ENCODE measurements around the gene NUP35. TPM values are rescaled to one million over a fixed set of nuclear protein-coding genes. Genes with fewer than 3 reads are reported as not detected.
"Not testable (repeated sequence)": the region's sequence is repeated elsewhere in the genome, so short reads cannot be mapped to it uniquely, and the experiment has no call there.

The NUP35 gene
- total RNA-seq, 4 donors from 2014 or later, result 3.6 to 9.7 (median 5.6) TPM

- peaks cover 0 to 13% of the 10 kb centered on the region in 2 donors for H3K4me1 ChIP-seq
- no peak overlapping the region for H3K4me3 ChIP-seq
- H3K9me3 ChIP-seq, result no peaks in the 10 kb centered on the region
- ATAC-seq (no peak), DNase-seq (no peak)
- H3K27me3 ChIP-seq, result no peaks in the 10 kb centered on the region
- H3K27ac ChIP-seq, result no peak overlapping the region
- intact Hi-C loops (cut with DNase I; ENCODE audit: low total_unique reads), result no loop called here
- in situ Hi-C loops (cut with MboI; ENCODE audit: low sequenced_read_pairs in 4 of 4), result no loop called here
- TF ChIP-seq POLR2A (IDR thresholded peaks at IDR 0.05) (no peak), CTCF (IDR thresholded peaks at IDR 0.05 in 4 of 5, conservative IDR thresholded peaks at IDR 0.05 in 1 of 5) (no peak)
- peaks cover 0 to 5% of the 10 kb centered on the region in 2 donors for H3K36me3 ChIP-seq
Measured at GRCh38 chr2:183148955-183149354, 24.7 kb downstream of the NUP35 start.

- DNase-seq, result no peak
- Histone ChIP-seq H3K27me3 (no peaks in the 10 kb centered on the region), H3K36me3 (peaks cover 0 to 5% of the 10 kb centered on the region in 2 donors), H3K4me1 (peaks cover 0 to 13% of the 10 kb centered on the region in 2 donors), H3K9me3 (no peaks in the 10 kb centered on the region), H3K27ac (no peak overlapping the region), H3K4me3 (no peak overlapping the region)
- intact Hi-C loops (cut with DNase I; ENCODE audit: low total_unique reads), result no loop called here
- ATAC-seq, result no peak
- TF ChIP-seq POLR2A (IDR thresholded peaks at IDR 0.05), result no peak
- TF ChIP-seq CTCF (IDR thresholded peaks at IDR 0.05 in 4 of 5, conservative IDR thresholded peaks at IDR 0.05 in 1 of 5), result no peak
- in situ Hi-C loops (cut with MboI; ENCODE audit: low sequenced_read_pairs in 4 of 4), result no loop called here
Measured at GRCh38 chr2:183149489-183149888, 25.2 kb downstream of the NUP35 start.

- ATAC-seq; H3K36me3 ChIP-seq; in situ Hi-C loops (cut with MboI; ENCODE audit: low sequenced_read_pairs in 4 of 4); DNase-seq; H3K27me3 ChIP-seq; H3K27ac ChIP-seq; intact Hi-C loops (cut with DNase I; ENCODE audit: low total_unique reads); H3K9me3 ChIP-seq; H3K4me3 ChIP-seq: not testable (repeated sequence)
- peaks cover 0 to 13% of the 10 kb centered on the region in 2 donors for H3K4me1 ChIP-seq
Measured at GRCh38 chr2:183152280-183152679, 28.0 kb downstream of the NUP35 start.

GRCh38 chr2:183153967-183154366 lies 29.7 kb downstream of the NUP35 start:
- TF ChIP-seq POLR2A (IDR thresholded peaks at IDR 0.05), result no peak
- TF ChIP-seq CTCF (IDR thresholded peaks at IDR 0.05 in 4 of 5, conservative IDR thresholded peaks at IDR 0.05 in 1 of 5), result no peak
- Histone ChIP-seq H3K36me3 (peaks cover 0 to 8% of the 10 kb centered on the region in 2 donors), H3K4me1 (peaks cover 0 to 10% of the 10 kb centered on the region in 2 donors), H3K27ac (no peak overlapping the region), H3K27me3 (no peaks in the 10 kb centered on the region), H3K9me3 (no peaks in the 10 kb centered on the region), H3K4me3 (no peak overlapping the region)
- no peak for ATAC-seq
- no peak for DNase-seq
- in situ Hi-C loops (cut with MboI; ENCODE audit: low sequenced_read_pairs in 4 of 4), result no loop called here
- intact Hi-C loops (cut with DNase I; ENCODE audit: low total_unique reads), result no loop called here

- intact Hi-C loops (cut with DNase I; ENCODE audit: low total_unique reads); in situ Hi-C loops (cut with MboI; ENCODE audit: low sequenced_read_pairs in 4 of 4); H3K27ac ChIP-seq; ATAC-seq; H3K27me3 ChIP-seq; H3K9me3 ChIP-seq; DNase-seq; H3K4me1 ChIP-seq; H3K4me3 ChIP-seq: not testable (repeated sequence)
- peaks cover 0 to 16% of the 10 kb centered on the region in 2 donors for H3K36me3 ChIP-seq
Measured at GRCh38 chr2:183154772-183155171, 30.5 kb downstream of the NUP35 start.

- intact Hi-C loops (cut with DNase I; ENCODE audit: low total_unique reads), result no loop called here
- Histone ChIP-seq H3K36me3 (peaks cover 0 to 30% of the 10 kb centered on the region in 2 donors), H3K4me1 (no peaks in the 10 kb centered on the region), H3K27me3 (no peaks in the 10 kb centered on the region), H3K4me3 (no peak overlapping the region), H3K27ac (no peak overlapping the region), H3K9me3 (no peaks in the 10 kb centered on the region)
- DNase-seq (no peak), ATAC-seq (no peak)
- in situ Hi-C loops (cut with MboI; ENCODE audit: low sequenced_read_pairs in 4 of 4), result no loop called here
- no peak for TF ChIP-seq POLR2A (IDR thresholded peaks at IDR 0.05)
- no peak for TF ChIP-seq CTCF (IDR thresholded peaks at IDR 0.05 in 4 of 5, conservative IDR thresholded peaks at IDR 0.05 in 1 of 5)
Measured at GRCh38 chr2:183157131-183157530, 32.9 kb downstream of the NUP35 start.

Measured in gastrocnemius medialis (tissue), 4 donors.